Measurements from ENCODE around the gene PRIMA1. TPM values are rescaled to one million over a fixed set of nuclear protein-coding genes. Genes with fewer than 3 reads are reported as not detected.

Gene PRIMA1
- total RNA-seq, 1 experiment from 2014 or later: 0.18 TPM

DNA sequence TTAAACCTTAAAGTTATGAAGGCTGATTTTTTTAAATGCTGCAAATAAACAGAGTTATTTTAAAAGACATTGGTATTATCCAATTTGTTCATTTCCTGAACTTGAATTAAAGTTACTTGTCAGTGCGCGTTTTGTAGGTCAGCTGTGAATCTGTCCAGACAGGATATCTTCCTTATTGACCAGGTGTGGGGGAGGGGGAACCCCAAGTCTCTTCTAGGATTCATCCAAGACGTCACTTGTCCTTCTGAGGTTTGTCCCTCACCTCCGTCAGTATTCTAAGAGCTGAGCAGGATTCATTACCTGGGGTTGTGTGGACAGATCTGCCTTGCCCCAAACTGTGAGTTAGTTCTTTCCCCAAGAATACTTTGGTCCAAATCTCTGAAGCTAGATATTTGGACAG lies 8.8 kb upstream of the PRIMA1 start:
- no peak for DNase-seq (ENCODE audit: low read depth)

DNA sequence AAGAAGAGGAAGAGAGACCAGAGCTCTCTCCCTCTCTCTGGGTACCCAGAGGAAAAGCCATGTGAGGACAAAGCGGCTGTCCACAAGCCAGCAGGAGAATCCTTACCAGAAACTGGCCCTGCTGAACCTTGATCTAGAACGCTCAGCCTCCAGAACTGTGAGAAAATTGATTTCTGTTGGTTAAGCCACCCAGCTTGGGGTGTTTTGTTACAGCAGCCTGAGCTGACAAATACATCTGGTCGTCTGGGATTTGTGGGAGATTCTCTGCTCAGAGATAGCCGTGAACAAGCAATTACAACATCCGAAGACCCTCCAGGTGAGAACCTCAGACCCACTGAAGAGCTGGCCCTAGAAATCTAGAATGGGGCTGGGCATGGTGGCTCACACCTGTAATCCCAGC lies 6.5 kb upstream of the PRIMA1 start:
- DNase-seq (ENCODE audit: low read depth): no peak

DNA sequence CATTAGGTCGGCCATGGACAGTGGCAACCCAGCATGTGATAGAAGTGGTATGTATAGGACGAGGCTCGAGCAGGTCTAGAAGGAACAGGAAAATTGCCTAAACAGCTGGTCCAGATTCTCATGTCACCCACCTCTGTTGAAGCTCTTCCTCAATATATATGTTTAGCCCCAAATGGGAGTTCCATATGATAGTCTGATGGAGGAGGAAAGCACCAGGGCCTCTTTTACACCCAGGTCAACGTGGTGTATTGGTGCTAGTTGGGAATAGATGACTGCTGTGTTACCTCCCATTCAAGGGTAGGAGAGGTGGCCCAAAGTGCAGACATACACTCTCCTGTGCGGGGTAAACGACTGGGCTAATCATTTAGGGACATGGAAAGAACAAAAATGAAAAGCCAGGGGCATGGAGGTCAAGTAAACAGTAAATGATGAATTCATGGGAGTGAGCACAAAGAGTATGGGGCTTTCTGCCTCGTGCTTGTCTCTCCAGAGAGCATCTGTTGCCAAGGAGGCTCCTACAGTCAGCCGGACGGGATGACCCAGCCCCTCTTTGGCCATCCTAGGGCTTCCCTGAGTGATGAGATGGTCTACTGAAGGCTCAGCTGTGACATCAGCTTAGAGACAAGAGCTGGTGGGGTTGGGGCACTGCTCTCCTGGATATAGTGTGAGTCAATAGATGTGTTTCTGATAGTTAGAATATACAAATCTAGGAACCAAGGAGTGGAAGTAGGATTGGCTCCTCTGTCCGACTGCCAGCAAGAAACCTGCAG lies 5.5 kb upstream of the PRIMA1 start:
- no peak for DNase-seq (ENCODE audit: low read depth)

DNA sequence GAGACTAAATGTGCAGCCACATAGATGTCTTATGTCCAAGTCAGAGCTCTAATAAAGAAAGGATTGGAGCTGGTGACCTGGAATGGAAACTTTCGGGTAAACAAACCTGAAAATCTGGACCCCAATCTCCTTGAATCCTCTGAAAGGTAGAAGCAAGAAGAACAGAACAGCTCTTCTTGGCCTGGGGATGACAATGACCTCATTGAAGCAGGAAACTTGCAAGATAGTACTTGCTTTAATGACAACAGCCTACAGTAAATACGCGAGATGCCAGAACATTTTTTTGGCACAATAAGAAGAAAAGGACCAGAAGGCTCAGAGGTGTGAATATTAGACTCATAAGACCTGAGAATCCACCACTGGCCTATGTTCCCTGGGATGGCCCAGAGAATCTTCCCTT lies 4.1 kb upstream of the PRIMA1 start:
- DNase-seq (ENCODE audit: low read depth): no peak

DNA sequence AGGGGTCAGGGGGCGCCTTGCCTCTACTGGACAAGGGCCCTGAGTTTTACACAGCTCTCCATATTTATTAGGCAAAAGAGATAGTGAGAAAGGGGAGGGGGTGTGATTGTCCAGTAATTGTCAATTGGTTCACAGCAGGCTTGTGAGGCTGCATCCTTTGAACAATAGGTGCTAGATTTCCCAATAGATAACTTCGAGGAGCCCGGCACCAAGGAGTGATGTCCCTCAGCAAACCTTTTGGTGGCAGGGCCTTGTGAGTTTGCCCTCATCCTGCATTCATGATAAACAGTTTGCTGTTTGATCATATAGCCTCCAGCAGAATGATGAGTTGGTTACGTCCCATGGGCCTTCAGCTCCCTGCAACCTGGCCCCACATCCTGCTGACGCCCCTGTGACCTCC lies 2.7 kb upstream of the PRIMA1 start:
- DNase-seq (ENCODE audit: low read depth): no peak

DNA sequence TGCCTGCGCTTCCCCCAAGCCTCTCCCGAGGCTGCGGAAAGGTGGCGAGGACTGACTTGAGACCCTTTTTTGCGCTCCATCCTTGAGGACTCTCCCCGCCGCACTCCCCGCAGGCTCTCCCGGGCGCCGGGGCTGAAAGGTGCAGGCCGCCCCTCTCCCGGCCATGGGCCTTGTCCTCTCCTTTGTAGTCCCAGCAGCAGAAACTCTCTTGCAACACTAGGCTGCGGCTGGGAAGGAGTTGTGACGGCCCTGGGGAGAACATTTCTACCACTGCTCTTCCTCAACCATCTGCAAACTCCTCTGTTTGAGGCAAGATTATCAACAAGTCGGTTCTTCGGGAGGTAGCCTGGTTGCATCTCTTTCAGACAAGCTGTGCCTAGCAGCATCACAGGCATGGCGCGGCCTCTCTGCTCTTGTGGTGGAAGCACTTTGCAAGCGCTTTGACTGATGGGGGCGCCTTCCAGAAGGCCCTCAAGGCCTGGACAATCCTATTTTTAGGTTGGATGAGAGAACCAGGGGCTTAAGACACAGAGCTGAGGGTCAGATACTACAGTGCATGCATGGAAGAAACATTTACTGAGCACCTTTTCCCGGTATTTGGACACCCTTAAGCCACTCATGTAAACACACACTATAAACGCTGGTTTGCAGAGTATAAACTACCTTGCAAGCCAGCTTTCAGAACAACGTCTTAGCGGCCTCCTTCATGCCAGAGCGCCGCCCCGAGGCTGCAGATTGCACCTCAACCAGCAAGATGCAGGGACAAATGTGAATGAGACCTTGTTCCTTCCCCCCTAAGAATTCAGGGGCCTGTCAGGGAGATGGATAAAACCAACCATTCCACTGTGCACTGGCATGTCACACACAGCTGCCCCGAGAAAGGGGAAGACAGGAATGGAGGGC lies 1.2 kb upstream of the PRIMA1 start:
- no peak for DNase-seq (ENCODE audit: low read depth)

DNA sequence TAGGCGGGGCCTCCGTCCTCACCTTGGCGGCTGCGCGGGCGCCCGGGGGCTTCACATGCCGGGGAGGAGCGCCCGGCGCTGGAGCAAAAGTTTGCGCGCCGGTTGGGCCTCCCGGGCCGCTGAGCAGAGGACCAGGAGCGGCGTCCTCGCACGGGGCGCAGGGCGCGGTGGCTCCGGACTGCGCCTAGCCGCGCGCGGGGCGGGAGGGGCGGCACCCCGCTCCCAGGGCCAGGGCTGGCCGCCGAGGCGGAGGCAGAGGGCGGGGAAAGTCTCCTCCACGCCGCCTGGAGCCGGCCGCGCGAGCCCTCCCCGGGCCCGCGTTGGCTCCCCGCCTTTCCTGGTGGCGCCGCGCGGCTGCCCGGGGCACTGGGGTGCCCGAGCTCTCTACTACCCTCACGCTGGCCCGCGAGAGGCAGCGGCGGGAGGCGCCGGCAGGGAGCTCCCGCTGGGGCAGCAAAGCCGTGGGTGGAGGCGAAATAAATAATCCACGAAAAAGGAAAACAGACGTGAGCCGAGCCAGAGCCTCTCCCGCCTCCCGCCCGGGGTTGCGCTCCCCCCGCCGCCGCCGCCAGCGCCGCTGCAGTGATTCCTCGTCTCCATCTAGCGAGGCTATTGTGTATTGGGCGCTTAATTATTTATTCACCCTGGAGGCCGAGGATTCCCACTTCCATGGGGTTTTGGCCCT lies 400 bp upstream of the PRIMA1 start:
- no peak for DNase-seq (ENCODE audit: low read depth)

DNA sequence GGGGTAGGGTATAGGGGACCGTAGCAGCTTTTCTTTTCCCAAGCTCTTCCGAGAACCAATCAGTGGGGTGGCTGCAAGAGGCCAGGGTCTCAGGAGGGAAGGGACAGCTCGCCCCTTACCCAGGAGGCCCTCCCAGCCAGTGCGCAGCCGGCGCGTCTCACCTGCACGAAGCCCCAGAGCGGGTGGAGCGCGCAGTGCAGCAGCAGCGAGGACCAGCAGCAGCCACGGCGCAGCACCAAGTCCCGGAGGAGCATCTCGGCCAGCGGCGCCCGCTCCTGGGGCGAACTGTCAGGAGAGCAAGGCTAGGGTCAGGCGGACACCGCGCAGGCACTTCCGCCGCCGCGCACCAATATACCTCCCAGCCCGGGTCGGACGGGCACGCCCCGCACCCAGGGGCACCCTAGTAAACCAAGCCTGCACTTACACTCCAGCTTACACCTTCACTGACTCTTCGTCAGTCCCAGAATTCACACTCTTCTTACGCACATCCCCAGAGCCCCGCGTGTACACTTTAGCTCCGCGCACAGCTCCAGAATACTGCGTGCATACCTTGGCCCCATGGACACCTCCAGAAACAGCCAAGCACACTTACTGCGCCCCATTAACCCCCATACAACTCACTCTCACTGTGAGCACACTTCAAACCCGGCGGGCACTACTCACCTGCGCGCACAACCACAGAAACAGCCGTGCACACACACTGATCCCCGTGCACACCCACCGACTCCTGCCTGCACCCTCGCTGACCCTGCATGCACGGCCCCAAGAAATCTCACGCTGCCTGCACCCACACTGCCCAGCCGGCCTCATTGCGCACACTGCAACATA lies 606 bp downstream of the PRIMA1 start:
- DNase-seq (ENCODE audit: low read depth): no peak

DNA sequence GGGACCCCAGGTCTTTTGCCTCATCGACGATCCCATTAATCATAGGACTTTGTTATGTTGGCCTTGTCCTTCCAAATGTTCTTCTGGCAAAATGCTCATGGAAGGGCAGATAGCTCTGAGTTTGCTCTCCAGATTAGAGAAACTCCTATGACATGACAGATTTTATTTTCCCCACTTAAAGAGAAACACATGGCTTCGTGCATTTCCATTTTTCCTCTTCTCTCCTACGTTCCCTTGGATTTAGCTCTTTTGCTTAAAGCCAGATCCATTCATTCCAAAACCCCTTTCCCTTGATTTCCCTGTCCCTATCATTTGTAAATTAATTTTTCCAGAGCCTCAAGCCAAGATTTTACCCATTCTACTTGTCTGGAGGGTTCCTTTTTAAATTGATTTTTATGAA lies 2.9 kb downstream of the PRIMA1 start:
- no peak for DNase-seq (ENCODE audit: low read depth)

DNA sequence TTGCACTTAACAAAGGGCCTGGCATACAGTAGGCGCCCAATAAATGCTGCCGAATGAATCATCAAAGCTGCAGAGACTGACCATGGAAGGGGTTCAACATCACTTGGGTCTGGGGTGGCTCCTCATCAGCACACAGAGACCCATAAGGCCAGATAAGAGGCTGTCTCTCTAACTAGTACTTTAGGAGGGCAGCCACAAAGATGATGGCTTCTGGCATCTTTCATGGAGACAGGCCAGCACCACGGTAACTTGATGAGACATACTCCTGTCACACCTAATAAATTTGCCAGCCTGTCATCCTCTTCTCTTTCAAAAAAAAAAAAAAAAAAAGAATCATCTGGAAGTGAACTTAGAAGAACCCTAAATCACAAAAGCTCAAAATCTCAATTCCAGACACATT lies 3.4 kb downstream of the PRIMA1 start:
- DNase-seq (ENCODE audit: low read depth): no peak

DNA sequence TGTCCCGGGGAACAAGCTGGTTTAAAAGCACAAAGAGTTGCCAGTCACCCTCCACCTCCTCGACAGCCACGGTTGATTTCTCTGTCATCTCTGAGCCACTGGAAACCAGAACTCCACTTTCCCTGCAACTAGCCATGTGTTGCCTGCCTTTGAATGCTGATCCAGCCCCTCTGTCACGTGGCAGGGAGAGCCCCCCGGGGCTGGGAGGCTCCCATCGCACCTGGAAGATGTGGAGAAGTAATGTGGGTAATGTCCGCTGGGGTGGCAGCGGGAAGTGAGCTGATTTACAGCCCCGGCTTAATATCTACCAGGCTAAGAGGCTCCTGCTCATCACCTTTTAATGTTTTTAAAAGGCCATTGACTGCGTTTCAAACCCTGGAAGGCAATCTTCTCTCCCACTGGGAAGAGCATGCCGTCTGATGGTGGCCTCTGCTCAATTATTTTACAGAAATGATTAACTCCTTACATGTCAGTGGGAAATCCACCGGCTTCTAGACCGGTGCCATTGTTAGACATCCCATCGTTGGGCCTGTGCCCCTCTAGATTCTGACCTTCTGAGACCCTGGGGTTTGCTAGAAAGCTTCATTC lies 7.4 kb downstream of the PRIMA1 start:
- DNase-seq (ENCODE audit: low read depth): no peak

DNA sequence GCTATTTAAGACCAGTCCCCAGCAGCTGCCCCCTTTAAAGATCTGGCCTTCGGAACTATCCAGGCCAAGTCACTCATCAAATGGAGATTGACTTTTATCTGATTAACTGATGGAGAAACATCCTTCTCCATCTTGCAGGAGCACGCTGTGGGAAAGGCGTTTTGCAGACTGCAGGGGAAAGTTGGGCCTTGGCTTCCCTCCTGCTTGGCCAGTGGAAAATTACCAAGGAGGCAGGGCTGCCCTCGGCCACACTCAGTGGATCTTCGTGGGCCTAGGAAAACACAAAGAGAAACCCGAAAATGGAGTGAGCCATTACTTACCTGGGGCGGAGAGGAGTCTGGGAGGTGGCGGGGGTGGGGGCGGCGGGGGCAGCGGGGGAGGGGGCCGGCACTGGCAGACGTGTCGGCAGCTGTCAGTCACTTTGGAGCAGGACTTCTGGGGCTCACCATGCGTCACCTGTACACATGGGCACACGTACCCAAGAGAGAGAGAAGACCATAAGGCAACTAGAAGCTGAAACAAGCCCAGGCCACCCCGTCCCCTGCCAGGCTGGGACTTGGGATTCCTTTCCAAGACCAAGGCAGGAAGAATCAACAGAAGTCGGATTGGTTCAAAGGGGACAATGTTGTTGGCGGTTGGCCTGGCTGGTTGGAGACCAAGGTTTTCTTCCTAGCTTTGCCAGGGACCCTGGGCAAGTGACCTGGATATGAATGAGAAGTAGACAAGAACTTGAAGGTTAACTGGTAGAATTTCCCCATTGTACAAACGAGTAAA lies 9.2 kb downstream of the PRIMA1 start:
- DNase-seq (ENCODE audit: low read depth): no peak

DNA sequence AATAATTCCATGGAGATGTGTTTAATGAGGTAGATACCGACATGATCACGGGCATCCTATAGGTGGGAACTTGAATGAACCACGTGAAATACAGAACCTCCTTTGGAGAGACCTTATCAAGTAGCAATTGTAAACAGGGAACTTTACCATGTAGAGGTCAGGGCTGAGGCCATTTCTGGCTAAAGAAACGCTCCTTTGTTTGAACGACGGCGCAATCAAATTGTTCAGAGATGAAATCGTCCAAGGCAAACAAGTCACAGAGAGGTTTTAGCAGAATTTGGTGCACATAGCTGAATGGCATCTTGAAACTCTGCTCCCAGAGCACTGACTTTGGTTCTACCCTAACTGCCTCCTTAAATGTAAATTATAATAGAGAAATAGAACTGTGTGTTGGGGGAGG lies 9.8 kb downstream of the PRIMA1 start:
- no peak for DNase-seq (ENCODE audit: low read depth)

DNA sequence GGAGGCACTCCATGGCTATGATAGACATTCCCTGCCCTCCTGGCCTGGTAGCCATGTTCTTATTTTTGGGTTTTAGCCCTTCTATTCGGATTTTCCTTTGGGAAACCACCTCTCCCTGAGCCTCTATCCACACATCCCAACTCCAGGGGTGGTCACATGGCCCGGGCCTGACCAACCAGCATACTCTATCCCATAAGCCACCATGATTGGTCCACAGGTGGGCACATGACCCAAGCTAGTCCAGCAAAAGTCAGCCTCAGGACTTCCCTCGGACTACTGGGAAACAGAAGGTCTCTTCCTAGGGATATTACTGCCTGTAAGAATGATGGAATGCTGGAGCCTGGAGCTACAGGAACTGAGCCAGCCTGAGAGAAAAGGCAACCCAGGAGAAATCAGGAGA lies 12.5 kb downstream of the PRIMA1 start:
- peak; percentile 8 for DNase-seq (ENCODE audit: low read depth)

DNA sequence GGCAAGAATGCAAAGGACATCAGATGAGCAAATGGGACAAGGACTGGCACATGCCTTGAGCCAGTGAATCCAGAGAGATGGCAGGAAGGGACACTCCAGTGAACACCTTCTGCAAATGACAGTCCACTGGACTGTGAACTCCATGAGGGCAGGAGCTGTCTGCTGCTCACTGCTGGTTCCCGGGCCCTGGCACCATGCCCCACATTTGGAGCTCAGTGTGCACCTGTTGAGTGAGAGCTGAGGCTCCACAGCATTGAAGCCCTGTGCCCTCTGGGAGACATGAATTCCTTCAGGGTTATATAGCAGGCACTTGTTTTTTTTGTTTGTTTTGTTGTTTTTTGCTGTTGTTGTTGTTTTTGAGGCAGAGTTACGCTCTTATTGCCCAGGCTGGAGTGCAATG lies 13.1 kb downstream of the PRIMA1 start:
- DNase-seq (ENCODE audit: low read depth): no peak

DNA sequence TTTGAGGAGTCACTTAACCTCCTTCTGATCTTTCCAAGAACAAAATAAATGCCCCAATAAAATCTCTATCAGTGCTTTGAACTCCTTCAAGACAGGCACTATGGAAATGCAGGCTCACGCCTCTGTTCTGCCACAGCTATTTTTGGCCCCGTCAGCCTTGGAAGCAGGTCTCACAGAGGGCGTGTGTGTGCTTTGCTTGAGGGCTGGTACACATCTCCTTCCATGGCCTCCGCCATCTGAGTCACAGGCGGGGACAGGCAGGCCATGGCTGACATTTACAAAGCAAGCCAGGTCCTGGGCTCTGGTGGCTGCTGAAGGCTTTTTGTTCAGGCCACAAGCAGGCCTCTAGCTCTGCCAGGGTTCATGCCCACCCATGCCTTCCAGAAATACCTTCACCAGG lies 16.0 kb downstream of the PRIMA1 start:
- no peak for DNase-seq (ENCODE audit: low read depth)

DNA sequence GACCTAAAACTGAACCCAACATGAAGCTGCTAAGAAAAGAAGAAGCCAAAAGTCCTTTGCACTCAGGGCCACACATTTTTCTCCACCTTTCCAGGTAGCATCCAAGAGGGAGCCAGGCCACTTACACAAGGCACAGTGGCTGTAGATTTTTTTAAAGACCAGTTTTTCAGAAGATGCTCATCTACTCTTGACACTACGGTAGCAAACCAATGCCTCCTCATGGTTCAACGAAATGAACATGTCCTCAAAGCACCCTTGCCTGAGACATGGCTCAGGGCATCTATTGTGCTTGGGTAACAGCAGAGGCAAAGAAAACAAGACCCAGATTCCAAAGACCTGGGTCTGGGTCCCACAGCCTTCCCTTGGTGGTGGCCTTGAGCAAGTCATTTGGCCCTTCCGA lies 22.3 kb downstream of the PRIMA1 start:
- DNase-seq (ENCODE audit: low read depth): no peak

DNA sequence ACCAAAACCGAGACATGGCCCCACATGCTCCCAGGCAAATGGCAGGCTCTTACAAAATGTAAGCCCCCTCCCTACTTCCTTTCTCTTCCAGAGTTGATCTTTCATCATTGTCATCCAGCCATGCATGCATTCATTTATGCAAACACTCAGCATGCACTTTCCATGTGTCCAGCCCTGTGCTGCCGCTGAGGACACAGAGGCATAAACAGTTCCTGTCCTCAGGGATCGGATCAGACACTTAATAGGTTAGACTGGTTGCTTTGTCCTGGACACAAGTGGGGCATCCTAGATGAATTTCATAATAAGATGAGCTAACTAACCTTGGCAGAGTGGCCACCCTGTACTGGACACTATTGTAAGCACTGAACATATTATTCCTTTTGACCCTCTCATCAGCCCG lies 23.1 kb downstream of the PRIMA1 start:
- no peak for DNase-seq (ENCODE audit: low read depth)

DNA sequence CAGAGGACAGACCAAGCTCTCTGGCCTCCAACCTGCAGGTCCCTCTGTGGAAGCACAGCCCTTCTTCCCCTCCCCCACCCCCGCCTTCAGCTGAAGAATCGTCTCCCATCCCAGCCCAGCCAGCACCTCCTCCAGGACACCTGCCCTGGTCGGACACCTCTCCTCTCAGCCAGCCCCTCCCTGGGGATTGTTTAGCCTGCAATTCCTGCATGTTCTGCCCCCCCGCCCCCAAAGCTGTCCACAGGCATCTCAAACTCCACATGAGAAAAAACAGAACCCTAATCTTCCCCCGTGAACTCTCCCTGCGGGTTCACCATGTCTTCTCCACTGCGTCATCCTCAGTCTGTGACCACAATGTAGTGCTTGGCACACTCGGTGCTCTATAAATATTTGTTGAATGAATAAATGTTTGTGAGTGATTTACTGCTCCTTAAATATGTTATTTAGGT lies 24.1 kb downstream of the PRIMA1 start:
- DNase-seq (ENCODE audit: low read depth): no peak

DNA sequence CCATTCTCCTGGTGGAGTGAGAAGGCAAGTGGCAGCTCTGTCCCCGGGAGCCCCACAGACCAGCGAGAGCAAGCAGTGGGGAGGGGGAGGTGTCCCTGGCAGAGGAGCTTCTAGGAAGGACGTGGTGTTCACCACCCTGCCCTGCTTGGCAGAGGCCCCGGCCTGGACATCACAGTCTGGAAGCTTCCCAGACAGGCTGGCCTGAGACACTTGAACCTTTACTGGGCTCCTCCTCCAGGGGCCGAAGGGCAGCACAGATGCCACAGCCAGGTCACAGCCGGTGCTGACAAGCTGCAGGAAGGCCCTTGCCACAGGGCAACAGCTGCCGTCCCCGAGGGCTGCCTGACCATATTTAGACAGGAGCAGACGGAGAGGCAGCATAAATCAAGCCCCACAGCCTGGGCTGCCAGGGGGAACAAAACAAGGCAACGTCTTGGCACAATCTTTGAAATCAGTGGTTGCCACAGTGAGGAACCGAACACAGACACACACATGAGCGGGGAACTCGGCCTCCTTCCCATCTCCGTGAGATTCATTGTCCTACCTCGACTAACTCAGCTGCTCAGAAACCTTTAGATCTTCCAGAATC lies 28.5 kb downstream of the PRIMA1 start:
- no peak for DNase-seq (ENCODE audit: low read depth)

All from HT1080 (cell line).